ENCODE data around the gene LRCH4.
"Not testable (repeated sequence)": the region's sequence is repeated elsewhere in the genome, so short reads cannot be mapped to it uniquely, and the experiment has no call there.

DNA sequence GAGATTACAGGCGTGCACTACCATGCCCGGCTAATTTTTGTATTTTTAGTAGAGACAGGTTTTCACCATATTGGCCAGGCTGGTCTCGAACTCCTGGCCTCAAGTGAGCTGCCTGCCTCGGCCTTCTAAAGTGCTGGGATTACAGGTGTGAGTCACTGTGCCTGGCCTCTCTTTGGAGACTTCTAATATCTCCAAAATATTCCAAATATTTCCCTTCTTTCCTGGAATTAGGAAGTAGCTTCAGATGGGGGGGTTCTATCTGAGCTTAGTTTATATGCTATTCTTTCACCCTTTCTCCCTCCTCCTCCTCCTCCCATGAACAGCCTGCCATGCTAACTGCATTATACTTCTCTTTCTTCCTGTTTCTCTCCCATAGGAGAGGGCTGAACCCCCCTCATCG lies 37.5 kb downstream of the LRCH4 start:
- TF ChIP-seq, protein P1, sequence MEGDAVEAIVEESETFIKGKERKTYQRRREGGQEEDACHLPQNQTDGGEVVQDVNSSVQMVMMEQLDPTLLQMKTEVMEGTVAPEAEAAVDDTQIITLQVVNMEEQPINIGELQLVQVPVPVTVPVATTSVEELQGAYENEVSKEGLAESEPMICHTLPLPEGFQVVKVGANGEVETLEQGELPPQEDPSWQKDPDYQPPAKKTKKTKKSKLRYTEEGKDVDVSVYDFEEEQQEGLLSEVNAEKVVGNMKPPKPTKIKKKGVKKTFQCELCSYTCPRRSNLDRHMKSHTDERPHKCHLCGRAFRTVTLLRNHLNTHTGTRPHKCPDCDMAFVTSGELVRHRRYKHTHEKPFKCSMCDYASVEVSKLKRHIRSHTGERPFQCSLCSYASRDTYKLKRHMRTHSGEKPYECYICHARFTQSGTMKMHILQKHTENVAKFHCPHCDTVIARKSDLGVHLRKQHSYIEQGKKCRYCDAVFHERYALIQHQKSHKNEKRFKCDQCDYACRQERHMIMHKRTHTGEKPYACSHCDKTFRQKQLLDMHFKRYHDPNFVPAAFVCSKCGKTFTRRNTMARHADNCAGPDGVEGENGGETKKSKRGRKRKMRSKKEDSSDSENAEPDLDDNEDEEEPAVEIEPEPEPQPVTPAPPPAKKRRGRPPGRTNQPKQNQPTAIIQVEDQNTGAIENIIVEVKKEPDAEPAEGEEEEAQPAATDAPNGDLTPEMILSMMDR (conservative IDR thresholded peaks at IDR 0.05; ENCODE audit: low read depth, low read length) = not testable (repeated sequence)
- not testable (repeated sequence) for TF ChIP-seq EZH2 (IDR thresholded peaks at IDR 0.05; ENCODE audit: borderline replicate concordance, low read depth, low read length, poor library complexity, severe bottlenecking)

All from A673 (cell line).